NCI-H2171 (cell line): ENCODE measurements around the gene ITPA.

ENCODE experiments used
- DNase-seq: peaks from one replicate; lab custom pipeline; 2025; lab: John Stamatoyannopoulos, UW

The ITPA gene

DNA sequence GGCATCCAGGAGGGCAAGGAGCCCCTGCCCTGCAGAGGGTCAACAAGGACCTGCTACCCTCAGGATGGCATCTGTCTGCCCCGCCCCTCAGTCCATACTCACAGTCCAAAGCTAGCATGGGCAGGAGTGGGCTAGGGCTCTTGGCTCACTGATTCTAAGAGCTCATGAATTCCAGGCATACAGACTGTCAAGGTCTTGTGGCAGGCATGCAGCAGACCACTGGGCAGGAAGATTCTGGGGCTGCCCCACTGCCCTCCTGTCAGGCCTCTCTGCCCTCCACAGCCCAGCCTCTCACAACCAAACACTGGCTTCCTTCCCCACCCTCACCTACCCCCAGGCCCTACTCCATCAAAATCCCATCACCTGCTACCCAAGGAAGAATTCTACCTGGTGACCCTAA is 35.3 kb downstream of the ITPA start:
- no peak for DNase-seq

DNA sequence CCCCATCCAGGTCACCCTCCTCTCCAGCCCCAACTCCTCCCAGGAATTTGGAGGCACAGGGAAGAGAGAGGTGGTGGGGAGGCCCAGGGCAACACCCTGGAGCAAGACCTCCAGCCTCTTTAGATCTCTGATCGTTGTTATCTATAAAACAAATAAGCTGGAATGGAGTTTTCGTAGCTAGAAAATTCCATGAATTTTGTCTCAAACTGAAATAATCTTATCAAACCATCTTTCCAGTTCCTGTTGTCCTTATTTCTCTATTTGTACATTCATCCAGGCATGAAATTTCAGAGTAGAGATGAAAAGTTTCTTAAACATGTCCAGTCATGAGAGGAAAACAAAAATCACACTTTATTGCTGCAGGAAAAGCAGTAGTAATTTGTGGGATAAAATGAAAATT is 35.9 kb downstream of the ITPA start:
- DNase-seq, result no peak

DNA sequence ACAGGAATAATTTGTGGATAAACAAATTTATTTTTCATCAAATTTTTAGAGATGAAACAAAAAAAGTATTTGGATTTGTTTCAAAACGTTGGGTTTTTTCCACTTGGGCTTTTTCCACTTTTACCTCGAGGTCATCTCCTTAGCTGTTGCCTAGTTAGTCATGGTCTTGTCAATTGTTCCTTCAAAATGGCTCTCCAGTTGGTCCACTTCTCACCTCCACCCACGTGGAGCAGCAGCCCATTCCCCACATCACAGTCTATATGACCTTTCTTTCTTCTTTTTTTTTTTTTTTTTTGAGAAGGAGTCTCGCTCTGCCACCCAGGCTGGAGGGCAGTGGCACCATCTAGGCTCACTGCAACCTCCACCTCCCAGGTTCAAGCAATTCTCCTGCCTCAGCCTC is 36.4 kb downstream of the ITPA start:
- DNase-seq, result no peak

DNA sequence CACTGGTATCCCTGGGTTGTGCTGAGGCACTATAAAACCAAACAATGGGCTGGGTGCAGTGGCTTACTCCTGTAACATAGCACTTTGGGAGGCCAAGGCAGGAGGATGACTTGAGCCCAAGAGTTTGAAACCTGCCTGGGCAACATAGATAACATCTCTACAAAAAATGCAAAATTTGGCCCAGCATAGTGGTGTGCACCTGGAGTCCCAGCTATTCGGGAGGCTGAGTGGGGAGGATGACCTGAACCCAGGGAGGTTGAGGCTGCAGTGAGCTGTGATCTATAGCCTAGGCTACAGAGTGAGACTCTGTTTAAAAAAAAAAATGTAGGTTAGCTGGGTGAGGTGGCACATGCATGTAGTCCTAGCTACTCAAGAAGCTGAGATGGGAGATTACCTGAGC is 37.4 kb downstream of the ITPA start:
- DNase-seq, result no peak

DNA sequence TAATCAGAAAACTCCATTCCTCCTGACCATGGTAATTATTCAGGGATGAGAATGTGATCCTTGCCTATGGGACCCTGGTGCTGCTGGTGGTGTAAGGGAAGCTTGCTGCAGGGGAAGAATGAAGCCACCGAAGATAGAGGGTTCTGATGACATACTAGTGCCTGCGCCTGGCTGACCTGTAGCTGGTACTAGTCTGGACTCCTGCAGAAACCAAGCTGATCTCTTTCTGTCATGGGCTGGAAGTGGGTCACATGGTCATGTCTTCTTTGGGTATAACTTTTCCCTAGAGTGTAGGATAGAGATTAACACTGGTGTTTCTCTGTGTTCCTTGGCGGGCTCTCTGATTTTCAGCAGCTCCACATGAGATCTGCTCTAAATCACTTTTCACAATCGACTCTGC is 38.3 kb downstream of the ITPA start:
- DNase-seq, result no peak

DNA sequence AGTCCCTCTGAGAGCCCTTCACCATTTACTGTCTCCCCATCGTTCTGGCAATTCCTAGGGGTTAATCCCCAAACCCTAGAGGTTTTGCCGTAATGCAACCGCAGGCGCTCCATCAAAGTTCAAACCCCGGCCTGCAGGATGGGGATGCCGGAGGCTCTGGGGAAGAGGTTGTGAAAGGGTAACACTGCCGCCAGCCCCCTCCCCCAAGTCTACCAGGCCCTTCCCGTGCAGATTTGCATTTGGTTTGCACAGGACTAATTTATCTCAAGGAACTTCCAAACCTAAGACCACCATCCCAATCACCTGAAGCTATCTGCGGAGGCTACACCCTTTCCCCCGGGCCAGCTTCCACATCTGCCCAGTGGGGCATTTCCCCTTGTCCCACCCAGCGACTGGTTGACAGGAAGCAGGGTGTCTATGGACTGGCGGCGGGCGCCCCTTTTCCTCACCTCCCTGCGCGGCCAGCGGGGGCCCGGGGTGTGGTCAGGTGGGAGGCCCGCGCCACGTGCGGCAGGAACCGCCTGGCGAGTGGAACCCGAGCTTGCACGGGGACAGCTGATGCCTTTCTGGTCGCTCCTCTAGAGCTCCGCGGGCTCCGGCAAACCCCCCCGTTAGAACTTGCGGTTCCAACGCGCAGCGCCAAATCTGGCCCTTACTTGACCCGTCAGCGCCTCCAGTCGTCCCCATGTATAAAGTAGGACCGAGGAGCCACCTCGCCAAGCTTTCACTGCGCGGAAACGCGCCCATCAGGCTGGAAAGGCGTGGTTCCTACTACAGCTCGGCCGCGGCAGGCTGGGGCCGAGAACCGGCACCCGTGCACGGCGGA is 39.1 kb downstream of the ITPA start:
- no peak for DNase-seq

DNA sequence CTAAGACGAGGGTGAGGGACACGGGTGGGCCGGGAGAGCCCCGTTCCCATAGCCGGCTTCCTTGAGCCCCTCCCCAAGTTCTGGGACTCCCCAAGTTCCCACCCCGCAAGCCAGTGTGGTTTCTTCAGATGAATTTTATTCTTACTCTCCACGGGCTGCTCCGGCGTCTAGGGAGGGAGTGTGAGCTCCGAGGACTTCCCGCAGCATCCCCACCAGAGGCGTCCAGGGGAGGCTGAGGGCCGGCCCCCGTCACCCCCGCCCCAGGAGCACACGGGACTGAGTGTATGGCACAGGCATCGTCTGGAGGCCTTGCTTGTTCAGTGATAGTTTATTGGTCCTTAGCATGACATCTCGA is 39.7 kb downstream of the ITPA start:
- DNase-seq, result no peak

DNA sequence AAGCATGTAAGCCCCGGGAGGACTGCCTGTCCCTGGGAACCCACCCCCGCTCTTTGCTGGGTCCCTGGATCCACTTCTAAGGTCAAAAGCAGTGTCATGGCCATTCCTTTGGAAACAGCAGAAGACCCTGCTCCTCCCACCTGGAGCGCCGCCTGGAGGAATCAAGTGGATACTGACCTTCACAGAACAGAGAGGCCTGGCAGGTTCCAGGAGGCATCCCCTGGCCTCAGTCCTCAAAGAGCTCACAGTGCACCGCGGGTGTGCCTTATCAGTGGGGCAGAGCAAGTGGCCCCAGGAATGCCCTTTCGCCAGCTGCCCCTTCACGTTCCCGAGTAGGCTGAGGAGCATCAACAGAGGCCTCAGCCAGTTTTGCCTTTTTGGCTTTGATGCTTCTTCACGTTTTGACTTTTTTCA is 40.8 kb downstream of the ITPA start:
- no peak for DNase-seq

DNA sequence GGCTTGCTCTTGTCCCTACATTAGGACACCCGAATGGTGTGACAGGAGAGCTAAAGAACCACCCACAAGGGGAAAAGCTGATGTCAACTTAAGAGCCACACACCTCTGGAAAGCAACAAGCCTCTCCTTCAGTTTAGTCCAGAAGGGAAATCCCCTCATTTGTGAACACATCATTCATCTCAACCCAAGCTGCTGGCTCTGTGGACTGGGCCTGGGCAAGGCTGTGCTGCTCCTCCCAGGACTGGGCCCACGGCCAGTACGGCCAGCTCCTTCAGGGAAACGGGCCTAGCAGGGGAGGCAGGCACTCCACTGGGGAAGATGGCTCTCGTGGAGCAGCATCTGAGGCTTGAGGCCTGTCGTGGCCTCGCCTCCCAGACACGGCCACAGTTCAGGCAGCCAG is 42.5 kb downstream of the ITPA start:
- DNase-seq, result no peak

DNA sequence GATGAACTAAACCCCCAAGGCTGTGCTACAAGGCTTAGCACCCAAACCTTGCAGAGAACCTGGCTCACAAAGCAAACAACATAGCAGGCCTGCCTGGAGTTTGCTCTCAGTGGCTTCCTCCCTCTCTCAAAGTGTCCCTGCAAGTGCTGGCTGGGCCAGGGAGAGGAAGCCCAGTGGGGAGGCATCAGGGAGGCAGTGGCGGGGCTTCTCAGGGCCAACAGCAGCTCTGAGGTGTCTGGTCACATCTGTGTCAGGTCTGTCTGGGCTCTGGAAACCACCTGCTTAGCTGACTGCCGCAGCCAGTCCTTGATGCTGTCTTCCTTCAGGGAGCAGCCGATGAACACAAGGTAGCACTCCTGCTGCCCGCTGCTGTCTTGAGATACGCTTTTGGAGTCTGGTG is 46.4 kb downstream of the ITPA start:
- DNase-seq, result no peak

DNA sequence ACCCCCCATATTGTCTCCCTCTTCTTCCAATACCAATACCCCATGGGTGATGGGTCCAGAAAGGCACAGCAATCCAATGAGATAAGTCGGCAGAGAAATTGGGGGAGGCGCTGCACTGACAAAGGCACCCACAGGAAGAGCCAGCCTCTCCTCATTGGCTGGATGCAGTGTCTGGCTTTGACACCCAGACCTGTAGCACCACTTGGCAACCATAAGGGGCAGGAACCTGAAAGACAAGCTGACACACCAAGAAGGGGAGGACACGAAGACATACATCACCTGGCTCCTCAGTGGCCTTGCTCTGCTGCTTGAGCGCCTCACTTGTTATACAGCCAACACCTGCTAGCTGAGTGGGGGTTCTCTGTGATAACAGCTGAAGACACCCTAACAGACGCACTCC is 49.1 kb downstream of the ITPA start:
- no peak for DNase-seq

DNA sequence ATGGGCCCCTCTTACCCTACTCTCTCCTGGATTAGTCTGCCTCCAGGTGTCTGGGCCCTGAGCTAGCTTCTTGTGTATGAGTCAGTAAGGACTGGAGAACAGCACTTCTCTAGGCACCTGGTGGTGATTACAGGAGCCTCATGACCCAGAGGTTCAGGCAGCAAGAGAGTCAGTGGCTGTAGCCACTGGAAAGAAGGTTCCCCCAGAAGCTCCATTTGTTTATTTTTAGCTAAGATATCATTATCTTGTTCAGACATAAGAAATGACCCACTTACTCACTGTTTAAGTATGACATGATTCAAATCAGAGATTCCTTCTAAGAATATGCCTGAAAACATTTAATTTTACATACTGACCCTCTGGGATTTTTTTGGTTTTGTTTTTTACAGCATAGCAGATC is 53.3 kb downstream of the ITPA start:
- DNase-seq, result no peak

DNA sequence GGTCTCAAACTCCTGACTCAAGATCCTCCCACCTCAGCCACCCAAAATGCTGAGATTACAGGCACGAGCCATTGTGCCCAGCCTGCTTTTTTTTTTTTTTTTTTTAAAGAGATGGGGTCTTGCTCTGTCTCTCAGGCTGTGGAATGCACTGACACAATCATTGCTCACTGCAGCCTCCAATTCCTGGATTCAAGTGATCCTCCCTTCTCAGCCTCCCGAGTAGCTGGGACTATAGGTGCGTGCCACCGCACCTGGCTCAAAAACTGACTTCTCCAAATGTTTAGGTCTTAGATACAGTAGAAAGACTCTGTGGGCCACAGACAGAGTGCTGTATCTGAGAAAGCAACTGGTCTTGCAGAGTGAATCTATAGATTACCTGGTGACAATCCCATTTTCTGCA is 60.8 kb downstream of the ITPA start:
- DNase-seq, result no peak

DNA sequence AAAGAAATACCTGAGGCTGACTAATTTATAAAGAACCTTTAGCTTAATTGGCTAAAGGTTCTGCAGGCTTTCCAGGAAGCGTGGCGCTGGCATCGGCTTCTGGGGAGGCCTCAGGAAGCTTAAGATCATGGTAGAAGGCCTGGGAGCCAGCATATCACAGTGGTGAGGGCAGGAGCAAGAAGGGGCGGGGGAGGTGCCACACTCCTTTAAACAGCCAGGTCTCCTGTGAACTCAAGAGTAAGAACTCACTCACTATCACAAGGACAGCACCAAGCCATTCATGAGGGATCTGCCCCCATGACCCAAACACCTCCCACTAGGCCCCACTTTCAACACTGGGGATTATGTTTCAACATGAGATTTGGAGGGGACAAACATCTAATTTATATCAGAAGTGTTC is 64.1 kb downstream of the ITPA start:
- DNase-seq, result no peak
